GM11168 (cell line): Measurements from ENCODE around the gene OAS2.

ENCODE experiments used
- in situ Hi-C: fragments of 300-500 bp; cut with MboI; formaldehyde crosslinking; loops from one replicate; pipeline ENCODE4 v1.12.0; 2022; ENCODE audit warnings: low sequenced_read_pairs; ENCODE audit not compliant: unreplicated experiment

The OAS2 gene

GRCh38 chr12:113010701-113011100 lies 32.4 kb downstream of the OAS2 start:
- in situ Hi-C loops: no loop called here

GRCh38 chr12:113014565-113014964 lies 36.2 kb downstream of the OAS2 start:
- in situ Hi-C loops: no loop called here

DNA sequence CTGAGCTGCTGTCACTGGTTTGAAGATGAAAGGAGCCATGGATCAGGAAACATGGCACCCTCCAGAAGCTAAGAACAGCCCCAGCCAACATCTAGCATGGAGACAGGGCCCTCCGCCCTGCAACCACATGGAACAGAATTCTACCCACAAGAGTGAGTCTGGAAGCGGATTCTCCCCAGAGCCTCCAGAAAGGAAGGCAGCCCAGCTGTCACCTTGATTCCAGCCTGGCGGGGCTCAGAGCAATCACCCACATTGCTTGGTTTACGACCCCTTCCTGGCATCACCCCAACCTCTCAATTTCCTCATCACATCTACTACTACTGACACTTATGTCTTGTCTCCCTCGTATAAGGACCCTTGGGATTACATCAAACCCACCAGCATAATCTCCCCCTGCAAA lies 38.5 kb downstream of the OAS2 start:
- in situ Hi-C loops: no loop called here

DNA sequence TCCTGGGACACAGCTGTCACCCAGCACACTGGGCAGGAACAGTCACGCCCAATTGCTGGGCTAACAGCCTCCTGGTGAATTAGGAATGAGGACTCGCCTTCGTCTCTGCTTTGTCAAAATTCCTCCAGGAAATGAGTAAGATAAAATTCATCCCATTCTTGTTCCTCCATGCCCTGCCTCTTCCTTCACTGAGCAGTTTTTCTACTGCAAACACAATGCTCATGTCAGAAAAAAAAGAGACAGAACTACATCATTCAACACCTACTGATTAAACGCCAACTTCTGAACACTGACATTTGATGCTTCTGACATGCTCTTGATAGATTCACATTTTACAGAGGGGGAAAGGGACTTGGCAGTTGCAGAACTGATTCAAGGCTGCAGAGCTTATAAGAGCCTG lies 40.7 kb downstream of the OAS2 start:
- in situ Hi-C loops: no loop called here

DNA sequence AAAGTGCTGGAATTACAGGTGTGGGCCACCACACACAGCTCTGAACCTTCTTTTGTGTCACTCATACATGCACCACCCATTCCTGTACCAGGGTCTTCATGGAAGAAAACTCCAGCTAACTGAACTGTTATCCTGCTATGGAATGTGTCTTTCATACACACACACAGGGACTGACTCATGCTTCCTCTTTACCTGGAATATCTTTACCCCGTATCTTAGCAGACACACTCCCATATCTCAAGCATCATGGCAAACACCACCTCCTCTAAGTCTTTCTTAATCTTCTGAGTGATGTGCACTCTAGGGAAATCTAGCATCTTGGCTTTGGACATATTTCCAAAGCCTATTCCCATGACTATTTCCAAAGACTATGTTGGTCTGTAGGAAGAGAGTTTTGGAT lies 43.2 kb downstream of the OAS2 start:
- in situ Hi-C loops: no loop called here

GRCh38 chr12:113022563-113023297 lies 44.4 kb downstream of the OAS2 start:
- in situ Hi-C loops: no loop called here

DNA sequence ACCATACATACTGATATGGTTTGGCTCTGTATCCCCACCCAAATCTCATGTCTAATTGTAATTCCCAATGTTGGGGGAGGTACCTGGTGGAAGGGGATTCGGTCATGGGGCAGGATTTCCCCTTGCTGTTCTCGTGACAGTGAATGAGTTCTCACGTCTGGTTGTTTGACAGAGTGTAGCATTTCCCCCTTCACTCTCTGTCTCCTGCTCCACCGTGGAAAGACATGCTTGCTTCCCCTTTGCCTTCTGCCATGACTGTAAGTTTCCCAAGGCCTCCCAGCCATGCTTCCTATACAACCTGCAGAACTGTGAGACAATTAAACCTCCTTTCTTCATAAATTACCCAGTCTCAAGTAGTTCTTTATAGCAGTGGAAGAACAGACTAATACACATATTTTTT lies 49.4 kb downstream of the OAS2 start:
- in situ Hi-C loops: loop anchor here (5.0 kb wide), 1 partner anchor 125 kb away; no protein-coding TSS in a partner anchor

DNA sequence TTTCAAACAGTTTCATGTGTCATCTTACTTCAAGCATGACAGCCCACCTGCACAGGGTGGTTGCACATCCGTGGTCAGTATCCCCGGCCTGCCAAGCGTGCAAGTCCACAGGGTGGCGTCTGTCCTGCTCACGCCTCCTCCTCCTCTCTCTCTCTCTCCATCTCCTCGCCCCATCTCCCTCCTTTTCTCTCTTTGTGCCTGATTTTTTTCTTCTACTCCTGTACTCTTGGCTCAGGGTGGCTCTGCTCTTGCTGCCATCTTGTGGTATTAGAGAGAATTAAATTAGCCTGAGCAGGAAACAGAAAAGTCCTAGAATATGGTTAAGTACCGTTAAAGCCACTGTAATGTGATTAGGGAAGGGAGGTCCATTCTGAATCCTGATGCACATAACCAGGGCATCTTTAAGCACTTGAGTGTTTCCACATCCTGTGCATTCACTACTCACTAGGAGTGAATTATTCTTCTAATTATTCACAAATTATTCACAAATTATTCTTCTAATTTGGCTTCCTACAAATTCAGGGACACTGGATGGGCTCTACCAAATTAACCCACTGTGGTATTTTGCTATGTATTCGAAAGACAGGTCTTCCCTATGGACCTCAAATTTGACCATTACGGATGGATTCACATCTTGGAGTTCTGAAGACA lies 52.7 kb downstream of the OAS2 start:
- in situ Hi-C loops: no loop called here

DNA sequence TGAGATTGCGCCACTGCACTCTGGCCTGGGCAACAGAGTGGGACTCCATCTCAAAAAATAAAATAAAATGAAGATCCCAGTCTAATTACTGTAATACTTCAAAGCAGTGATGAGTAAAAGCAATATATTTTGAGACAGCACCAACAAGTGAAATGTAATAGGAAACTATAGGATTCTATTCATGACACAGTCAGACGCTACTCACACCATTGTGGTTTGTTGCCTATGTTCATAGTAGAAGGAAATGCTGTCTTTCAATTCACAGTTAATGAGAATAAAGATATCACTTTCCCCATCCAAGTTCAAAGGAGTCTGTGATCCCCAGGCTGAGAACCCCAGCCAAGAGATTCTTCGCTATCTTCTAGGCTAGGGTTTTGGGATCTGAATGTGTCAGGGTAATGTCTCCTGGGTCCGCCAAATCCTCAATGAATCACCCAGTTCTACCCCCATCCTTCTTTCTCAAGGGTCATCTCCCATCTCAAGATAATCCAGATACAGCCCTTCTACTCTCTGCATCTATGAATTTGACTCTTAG lies 61.7 kb downstream of the OAS2 start:
- in situ Hi-C loops: no loop called here

- in situ Hi-C loops: no loop called here
These were observed 62.4 kb downstream of the OAS2 start for GRCh38 chr12:113040722-113041171.

DNA sequence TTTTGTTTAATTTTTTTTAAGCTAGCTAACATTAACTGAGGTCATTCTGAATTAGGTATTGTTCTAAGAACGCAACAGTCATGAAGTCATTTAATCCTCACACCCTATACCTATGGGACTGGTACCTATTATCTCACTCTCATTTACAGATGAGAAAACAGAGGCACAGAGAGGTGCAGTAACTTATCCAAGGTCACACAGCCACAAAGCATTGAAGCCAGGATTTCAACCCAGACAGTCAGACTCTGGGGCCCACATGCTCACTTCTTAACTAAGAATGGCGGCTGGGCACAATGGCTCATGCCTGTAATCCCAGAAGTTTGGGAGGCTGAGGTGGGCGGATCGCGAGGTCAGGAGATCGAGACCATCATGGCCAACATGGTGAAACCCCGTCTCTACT lies 63.2 kb downstream of the OAS2 start:
- in situ Hi-C loops: no loop called here

- in situ Hi-C loops: no loop called here
These were observed 64.9 kb downstream of the OAS2 start for GRCh38 chr12:113043240-113043639.

GRCh38 chr12:113044516-113044915 lies 66.2 kb downstream of the OAS2 start:
- in situ Hi-C loops: no loop called here

DNA sequence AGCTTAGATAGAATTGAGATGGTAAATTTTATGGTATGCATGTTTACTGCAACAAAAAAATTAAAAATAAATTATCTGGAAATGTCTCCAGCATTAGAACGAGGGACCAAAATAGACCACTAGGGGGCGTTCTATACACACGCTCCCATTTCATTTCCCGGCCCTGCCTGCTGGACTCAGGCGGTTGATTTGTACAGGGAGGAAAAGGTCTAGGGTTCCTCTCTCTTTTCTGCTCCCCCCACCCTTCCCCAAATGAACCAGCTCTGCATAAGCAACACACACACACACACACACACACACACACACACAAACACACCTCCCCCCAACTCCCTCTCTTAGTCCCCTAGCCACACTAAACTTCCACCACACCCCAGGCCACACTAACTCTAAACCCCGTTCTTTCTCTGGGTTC lies 70.4 kb downstream of the OAS2 start:
- in situ Hi-C loops: loop anchor here (5.0 kb wide), 1 partner anchor 109 kb away; no protein-coding TSS in a partner anchor

DNA sequence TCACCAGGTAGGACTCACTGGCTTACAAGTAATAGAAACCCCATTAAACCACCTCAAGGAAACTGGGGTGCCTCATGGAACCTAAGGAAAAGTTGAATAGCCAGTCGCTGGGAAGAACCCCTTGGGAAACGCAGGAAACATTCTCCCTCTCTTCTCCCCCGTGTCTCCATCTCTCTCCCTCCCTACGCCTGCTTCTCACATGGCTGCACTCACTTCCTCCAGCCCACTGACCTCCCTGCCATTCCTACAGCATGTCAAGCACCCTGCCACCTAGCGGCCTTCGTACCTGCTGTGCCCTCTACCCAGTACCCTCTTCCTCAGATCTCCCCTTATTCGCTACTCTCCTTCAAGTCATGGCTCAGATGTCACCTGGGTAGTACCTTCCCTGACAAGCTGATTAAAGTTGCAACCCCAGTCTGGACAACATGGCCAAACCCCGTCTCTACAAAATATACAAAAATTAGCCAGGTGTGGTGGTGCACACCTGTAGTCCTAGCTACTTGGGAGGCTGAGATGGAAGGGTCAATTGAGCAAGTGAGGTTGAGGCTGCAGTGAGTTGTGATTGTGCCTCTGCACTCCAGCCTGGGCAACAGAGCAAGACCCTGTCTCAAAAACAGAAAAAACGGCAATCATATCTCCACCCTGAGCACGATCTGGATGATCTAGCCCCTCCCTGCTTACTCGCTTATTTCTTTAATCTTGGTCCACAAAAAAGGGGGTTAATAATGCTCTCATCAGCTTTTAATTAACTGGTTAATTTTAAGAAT lies 71.8 kb downstream of the OAS2 start:
- in situ Hi-C loops: loop anchor here (5.0 kb wide), 1 partner anchor 107 kb away; no protein-coding TSS in a partner anchor

DNA sequence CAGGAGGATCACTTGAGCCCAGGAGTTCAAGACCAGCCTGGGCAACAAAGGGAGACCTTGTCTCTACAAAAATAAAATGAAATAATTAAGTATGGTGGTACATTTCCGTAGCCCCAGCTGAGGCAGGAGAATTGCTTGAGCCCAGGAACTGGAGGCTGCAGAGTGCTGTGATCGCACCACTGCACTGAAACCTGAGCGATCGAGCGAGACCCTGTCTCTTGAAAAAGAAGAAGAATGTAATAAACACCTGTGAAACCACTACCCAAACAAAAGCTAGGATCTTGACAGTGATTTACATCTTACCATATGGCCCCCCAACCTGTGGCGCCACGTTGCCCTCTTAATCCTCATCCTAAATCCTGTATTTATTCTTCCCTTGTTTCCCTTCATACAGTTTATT lies 72.5 kb downstream of the OAS2 start:
- in situ Hi-C loops: no loop called here

- in situ Hi-C loops: no loop called here
These were observed 73.4 kb downstream of the OAS2 start for GRCh38 chr12:113051759-113052158.

DNA sequence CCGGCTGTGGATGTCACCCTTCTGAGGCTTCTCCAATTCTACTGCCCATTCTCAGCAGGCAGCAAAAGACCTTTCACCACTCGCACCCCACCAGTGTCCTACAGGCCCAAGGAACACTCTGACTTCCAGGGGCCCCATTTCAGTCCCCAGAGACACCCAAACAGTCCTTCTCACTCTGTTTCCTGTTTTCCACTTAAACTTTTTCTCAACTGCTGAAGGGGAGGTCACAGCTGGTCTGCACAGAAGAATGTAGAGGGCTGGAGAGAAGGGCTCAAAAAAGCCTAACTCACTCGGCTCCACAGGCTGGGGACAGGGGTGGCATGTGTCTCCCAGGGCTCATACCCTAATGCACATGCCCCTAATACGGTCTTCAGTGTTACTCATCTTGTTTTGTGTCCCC lies 74.0 kb downstream of the OAS2 start:
- in situ Hi-C loops: no loop called here

GRCh38 chr12:113054948-113055486 lies 76.7 kb downstream of the OAS2 start:
- in situ Hi-C loops: loop anchor here (5.0 kb wide), 1 partner anchor 42 kb away; no protein-coding TSS in a partner anchor
